ENCODE results near the gene FRMD4A. TPM values are rescaled to one million over a fixed set of nuclear protein-coding genes. Genes with fewer than 3 reads are reported as not detected.

Gene FRMD4A
- total and polyA plus RNA-seq, 10 of the 15 experiments (the other 5 are each of a cell fraction or from before 2014, with no cell fraction given): 17.8 to 75.2 (median 39.1) TPM

DNA sequence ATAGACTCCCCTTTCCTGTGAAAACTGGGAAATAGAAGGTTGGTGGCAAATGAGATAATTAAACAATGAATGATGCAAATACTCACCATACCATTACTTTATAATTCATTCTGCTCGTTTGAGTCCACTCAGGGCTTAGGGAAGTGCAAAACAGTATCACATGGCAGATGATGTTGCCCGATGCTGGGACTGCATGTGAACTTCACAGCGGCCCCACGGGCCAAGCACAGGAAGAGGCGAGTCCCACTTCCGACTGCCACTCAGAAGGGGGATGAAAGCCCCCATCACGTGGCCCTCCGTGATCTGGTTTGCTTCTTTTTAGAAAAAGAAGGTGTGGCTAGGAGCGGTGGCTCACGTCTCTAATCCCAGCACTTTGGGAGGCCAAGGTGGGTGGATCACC is 672.5 kb downstream of the FRMD4A start:
- H3K9ac ChIP-seq (ENCODE audit: control insufficient read depth, insufficient read depth, low read length): no peak overlapping the region
- ATAC-seq (no peak), DNase-seq (ENCODE audit: low read depth, low spot score) (no peak)

More for the DNA sequence above, 672.5 kb downstream of the FRMD4A start:
- H3K27ac ChIP-seq (ENCODE audit: control insufficient read depth, insufficient read depth): no peak overlapping the region
- peaks cover 21 to 24% of the 10 kb centered on the region in 2 experiments for H3K36me3 ChIP-seq (ENCODE audit: control insufficient read depth in 2 of 2, insufficient read depth in 2 of 2, low read length in 1 of 2)
- no peak overlapping the region for H3K4me2 ChIP-seq (ENCODE audit: control insufficient read depth, insufficient read depth)
- no TSS peak for BruUV-seq (replicated peaks)
- RAD21 ChIA-PET (ENCODE audit: unreplicated experiment): no interaction called here
- intact Hi-C loops (cut with micrococcal nuclease; ENCODE audit: unreplicated experiment): no loop called here
- H3K79me2 ChIP-seq (ENCODE audit: control insufficient read depth, insufficient read depth, low read length): no peaks in the 10 kb centered on the region
- CTCF ChIA-PET: no interaction called here
- H3K27me3 ChIP-seq (replicated peaks in 1 of 2; ENCODE audit: control insufficient read depth in 2 of 2, insufficient read depth in 2 of 2, low read length in 1 of 2): no peaks in the 10 kb centered on the region
- H3K9me3 ChIP-seq (replicated peaks; ENCODE audit: control insufficient read depth, insufficient read depth, low read length): no peaks in the 10 kb centered on the region
- FAIRE-seq: no peak
- SMC1A ChIA-PET (ENCODE audit: uncharacterized antibody, unreplicated experiment): interaction anchor here (0.9 kb wide), 1 partner anchor 49 kb away, joined by 3 read pairs; no protein-coding TSS in a partner anchor
- TF ChIP-seq RUNX3 (IDR thresholded peaks at IDR 0.05; ENCODE audit: low read length) (no peak), POU2F2 (IDR thresholded peaks at IDR 0.05; ENCODE audit: borderline replicate concordance, low read depth, low read length) (no peak), SUZ12 (IDR thresholded peaks at IDR 0.05; ENCODE audit: unreplicated experiment) (no peak), TCF7 (IDR thresholded peaks at IDR 0.05; ENCODE audit: borderline replicate concordance) (no peak), MYC (IDR thresholded peaks at IDR 0.05; ENCODE audit: insufficient read depth, insufficient read length, insufficient replicate concordance, low read length, severe bottlenecking) (no peak), MEF2B (IDR thresholded peaks at IDR 0.05; ENCODE audit: partially characterized antibody, poor library complexity, severe bottlenecking) (no peak), MEF2A (IDR thresholded peaks at IDR 0.05; ENCODE audit: insufficient read depth, low read depth, low read length) (no peak), NFIC (IDR thresholded peaks at IDR 0.05; ENCODE audit: low read depth, low read length) (no peak), RELA (IDR thresholded peaks at IDR 0.05; ENCODE audit: borderline replicate concordance, partially characterized antibody) (no peak)
- TF ChIP-seq, protein P1, sequence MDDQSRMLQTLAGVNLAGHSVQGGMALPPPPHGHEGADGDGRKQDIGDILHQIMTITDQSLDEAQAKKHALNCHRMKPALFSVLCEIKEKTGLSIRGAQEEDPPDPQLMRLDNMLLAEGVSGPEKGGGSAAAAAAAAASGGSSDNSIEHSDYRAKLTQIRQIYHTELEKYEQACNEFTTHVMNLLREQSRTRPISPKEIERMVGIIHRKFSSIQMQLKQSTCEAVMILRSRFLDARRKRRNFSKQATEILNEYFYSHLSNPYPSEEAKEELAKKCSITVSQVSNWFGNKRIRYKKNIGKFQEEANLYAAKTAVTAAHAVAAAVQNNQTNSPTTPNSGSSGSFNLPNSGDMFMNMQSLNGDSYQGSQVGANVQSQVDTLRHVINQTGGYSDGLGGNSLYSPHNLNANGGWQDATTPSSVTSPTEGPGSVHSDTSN (IDR thresholded peaks at IDR 0.05; ENCODE audit: insufficient replicate concordance, low read depth, low read length): no peak
- TF ChIP-seq, protein P2, sequence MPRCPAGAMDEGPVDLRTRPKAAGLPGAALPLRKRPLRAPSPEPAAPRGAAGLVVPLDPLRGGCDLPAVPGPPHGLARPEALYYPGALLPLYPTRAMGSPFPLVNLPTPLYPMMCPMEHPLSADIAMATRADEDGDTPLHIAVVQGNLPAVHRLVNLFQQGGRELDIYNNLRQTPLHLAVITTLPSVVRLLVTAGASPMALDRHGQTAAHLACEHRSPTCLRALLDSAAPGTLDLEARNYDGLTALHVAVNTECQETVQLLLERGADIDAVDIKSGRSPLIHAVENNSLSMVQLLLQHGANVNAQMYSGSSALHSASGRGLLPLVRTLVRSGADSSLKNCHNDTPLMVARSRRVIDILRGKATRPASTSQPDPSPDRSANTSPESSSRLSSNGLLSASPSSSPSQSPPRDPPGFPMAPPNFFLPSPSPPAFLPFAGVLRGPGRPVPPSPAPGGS (IDR thresholded peaks at IDR 0.05; ENCODE audit: borderline replicate concordance, insufficient read depth, low read depth, low read length, poor library complexity, severe bottlenecking): no peak
- TF ChIP-seq, protein P3, sequence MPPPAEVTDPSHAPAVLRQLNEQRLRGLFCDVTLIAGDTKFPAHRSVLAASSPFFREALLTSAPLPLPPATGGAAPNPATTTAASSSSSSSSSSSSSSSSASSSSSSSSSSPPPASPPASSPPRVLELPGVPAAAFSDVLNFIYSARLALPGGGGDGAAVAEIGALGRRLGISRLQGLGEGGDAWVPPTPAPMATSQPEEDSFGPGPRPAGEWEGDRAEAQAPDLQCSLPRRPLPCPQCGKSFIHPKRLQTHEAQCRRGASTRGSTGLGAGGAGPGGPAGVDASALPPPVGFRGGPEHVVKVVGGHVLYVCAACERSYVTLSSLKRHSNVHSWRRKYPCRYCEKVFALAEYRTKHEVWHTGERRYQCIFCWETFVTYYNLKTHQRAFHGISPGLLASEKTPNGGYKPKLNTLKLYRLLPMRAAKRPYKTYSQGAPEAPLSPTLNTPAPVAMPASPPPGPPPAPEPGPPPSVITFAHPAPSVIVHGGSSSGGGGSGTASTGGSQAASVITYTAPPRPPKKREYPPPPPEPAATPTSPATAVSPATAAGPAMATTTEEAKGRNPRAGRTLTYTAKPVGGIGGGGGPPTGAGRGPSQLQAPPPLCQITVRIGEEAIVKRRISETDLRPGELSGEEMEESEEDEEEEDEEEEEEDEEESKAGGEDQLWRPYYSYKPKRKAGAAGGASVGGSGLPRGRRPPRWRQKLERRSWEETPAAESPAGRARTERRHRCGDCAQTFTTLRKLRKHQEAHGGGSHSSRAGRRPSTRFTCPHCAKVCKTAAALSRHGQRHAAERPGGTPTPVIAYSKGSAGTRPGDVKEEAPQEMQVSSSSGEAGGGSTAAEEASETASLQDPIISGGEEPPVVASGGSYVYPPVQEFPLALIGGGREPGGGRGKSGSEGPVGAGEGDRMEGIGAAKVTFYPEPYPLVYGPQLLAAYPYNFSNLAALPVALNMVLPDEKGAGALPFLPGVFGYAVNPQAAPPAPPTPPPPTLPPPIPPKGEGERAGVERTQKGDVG (CRISPR knock-in tag; IDR thresholded peaks at IDR 0.05): no peak
- in situ Hi-C loops (cut with MboI): no loop called here
- H4K20me1 ChIP-seq (ENCODE audit: control insufficient read depth, insufficient read depth): no peaks in the 10 kb centered on the region
- WGBS (ENCODE audit: insufficient coverage, insufficient replicate concordance, low lambda C conversion rate, missing lambda C conversion rate): 55% methylated on average over 10 of the region's 10 CpGs
- no peak overlapping the region for H2AFZ ChIP-seq (ENCODE audit: control insufficient read depth, low read depth, low read length)
- H3K4me3 ChIP-seq: no peak overlapping the region
- POLR2A ChIA-PET: no interaction called here
- peaks cover 8% of the 10 kb centered on the region for H3K4me1 ChIP-seq (ENCODE audit: control insufficient read depth, insufficient read depth, low read length)

Data from GM12878 (cell line).